H1 (cell line): Measurements from ENCODE around the gene HHAT.

ENCODE experiments used
- EP300 ChIP-seq, 2 experiments: IDR thresholded peaks; 1 replicate in 1 of 2; 2 replicates in 1 of 2; pipeline ENCODE4 v1.6.1; 2011 to 2012; ENCODE audit warnings: low read depth in 2 of 2, low read length in 2 of 2, mild to moderate bottlenecking in 2 of 2, borderline replicate concordance in 1 of 2, inconsistent platforms in 1 of 2, moderate library complexity in 1 of 2
- EZH2 ChIP-seq: fragments of 200-600 bp; sonication (generic); IDR thresholded peaks from 2 replicates; pipeline ENCODE4 v1.7.1; 2012; ENCODE audit warnings: low read depth, mild to moderate bottlenecking, moderate library complexity, low read length, inconsistent platforms; ENCODE audit not compliant: severe bottlenecking
- GTF2F1 ChIP-seq: IDR thresholded peaks from 2 replicates; pipeline ENCODE4 v1.6.1; 2012; ENCODE audit warnings: low read depth, low read length, improper control_type of control experiment, borderline replicate concordance
- KDM1A ChIP-seq: fragments of 200-600, 300-600 bp; sonication (generic); IDR thresholded peaks from 2 replicates; pipeline ENCODE4 v1.7.1; 2016; ENCODE audit warnings: mild to moderate bottlenecking, low read length, borderline replicate concordance
- POLR2A ChIP-seq, 2 experiments: IDR thresholded peaks; 1 replicate in 1 of 2; 2 replicates in 1 of 2; pipeline ENCODE4 v1.6.1; 2011; ENCODE audit warnings: low read depth in 2 of 2, low read length in 2 of 2, mild to moderate bottlenecking in 2 of 2; ENCODE audit errors: control extremely low read depth in 1 of 2
- POLR2AphosphoS5 ChIP-seq: IDR thresholded peaks from 2 replicates; pipeline ENCODE4 v1.6.1; 2011; ENCODE audit warnings: low read depth, low read length
- TF ChIP-seq, protein P1 (sequence below), 3 experiments: IDR thresholded peaks; 1 replicate in 2 of 3; 2 replicates in 1 of 3; pipeline versions ENCODE4 v1.5.1 to v1.6.1; 2011; ENCODE audit warnings: low read length in 3 of 3, mild to moderate bottlenecking in 3 of 3, inconsistent platforms in 2 of 3, low read depth in 1 of 3, moderate library complexity in 1 of 3; ENCODE audit not compliant: insufficient read depth in 1 of 3; ENCODE audit errors: control extremely low read depth in 1 of 3

DNA sequence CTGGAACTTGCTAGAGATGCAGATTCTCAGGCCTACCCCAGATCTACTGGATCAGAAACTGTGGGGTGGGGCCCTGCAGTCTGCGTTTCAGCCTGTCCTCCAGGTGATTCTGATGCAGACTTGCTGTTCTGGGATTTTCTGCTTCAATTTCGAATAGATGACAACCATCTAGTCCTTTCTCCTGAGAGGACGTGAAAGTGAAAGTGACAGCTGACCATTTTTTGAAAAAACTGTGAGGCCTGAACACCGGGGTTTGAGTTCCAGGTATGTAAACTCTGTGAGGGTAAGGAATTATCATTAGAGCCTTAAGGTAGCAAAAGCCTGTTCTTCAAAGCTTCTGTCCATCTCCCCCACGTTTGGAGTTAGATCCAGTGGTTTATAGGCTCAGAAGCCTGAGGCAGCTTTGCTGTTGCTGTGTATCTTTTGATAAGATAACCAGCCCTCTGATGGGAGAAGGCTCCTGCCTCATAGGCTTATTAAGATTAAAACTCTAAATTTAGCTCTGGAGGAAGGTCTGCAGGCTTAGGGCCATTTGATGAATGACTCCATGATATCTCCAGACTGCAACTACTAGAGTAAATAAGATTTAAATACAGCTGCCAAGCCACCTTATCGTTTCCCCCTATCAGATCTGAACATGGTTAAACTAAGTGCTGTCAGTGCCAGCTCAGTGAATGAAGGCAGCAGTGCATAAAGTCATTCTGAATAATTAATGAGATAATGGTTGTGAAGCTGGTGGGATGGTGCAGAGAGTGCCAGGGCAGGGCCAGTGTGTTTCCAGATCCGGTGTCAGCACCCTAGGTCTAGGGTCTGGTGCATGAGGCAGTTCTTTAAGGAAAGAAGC, 335.2 kb downstream of the HHAT start:
- TF ChIP-seq EZH2 (no peak), POLR2A (IDR thresholded peaks at IDR 0.05; ENCODE audit: control extremely low read depth in 1 of 2, low read depth in 2 of 2, low read length in 2 of 2) (no peak), EP300 (IDR thresholded peaks at IDR 0.05; ENCODE audit: borderline replicate concordance in 1 of 2, low read depth in 2 of 2, low read length in 2 of 2) (no peak), KDM1A (no peak), POLR2AphosphoS5 (no peak), GTF2F1 (no peak)
- TF ChIP-seq, protein P1, sequence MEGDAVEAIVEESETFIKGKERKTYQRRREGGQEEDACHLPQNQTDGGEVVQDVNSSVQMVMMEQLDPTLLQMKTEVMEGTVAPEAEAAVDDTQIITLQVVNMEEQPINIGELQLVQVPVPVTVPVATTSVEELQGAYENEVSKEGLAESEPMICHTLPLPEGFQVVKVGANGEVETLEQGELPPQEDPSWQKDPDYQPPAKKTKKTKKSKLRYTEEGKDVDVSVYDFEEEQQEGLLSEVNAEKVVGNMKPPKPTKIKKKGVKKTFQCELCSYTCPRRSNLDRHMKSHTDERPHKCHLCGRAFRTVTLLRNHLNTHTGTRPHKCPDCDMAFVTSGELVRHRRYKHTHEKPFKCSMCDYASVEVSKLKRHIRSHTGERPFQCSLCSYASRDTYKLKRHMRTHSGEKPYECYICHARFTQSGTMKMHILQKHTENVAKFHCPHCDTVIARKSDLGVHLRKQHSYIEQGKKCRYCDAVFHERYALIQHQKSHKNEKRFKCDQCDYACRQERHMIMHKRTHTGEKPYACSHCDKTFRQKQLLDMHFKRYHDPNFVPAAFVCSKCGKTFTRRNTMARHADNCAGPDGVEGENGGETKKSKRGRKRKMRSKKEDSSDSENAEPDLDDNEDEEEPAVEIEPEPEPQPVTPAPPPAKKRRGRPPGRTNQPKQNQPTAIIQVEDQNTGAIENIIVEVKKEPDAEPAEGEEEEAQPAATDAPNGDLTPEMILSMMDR (IDR thresholded peaks at IDR 0.05; ENCODE audit: control extremely low read depth in 1 of 3, insufficient read depth in 1 of 3, low read depth in 1 of 3, low read length in 3 of 3): no peak
